SK-N-SH (cell line): ENCODE results near the gene SHC3. TPM values are rescaled to one million over a fixed set of nuclear protein-coding genes. Genes with fewer than 3 reads are reported as not detected.

Source experiments
- CTCF ChIA-PET: fragments of 300-600, 350-600 bp; formaldehyde crosslinking; extraction: SDS; loops from one replicate; lab custom pipeline; 2021; lab: Yijun Ruan, JAX
- POLR2A ChIA-PET: fragments of 350-600 bp; sonication (Branson Sonifier 250); formaldehyde crosslinking; extraction: SDS; loops from one replicate; lab custom pipeline; 2020; ENCODE audit warnings: antibody characterized with exemption, inconsistent platforms; lab: Yijun Ruan, JAX
- DNase-seq: peaks from one replicate; pipeline ENCODE4 v3.0.0; 2012
- H2AFZ ChIP-seq: fragments of 200-600 bp; sonication (generic); 2 replicates; pipeline ENCODE4 v1.8.1; 2016; ENCODE audit warnings: antibody characterized with exemption, mild to moderate bottlenecking, low read depth
- H3F3A ChIP-seq: fragments of 200-600 bp; sonication (generic); replicated peaks from 2 replicates; pipeline ENCODE3; 2016; ENCODE audit warnings: antibody characterized with exemption, mild to moderate bottlenecking; ENCODE audit not compliant: insufficient read depth
- H3K27ac ChIP-seq, 2 experiments: fragments of 200-500 bp in 1 of 2; fragments of 200-600 bp in 1 of 2; sonication (Bioruptor generic) in 1 of 2; sonication (generic), shearing (Covaris generic) in 1 of 2; 2 replicates each; pipeline versions ENCODE4 v1.5.1 to v1.6.1; 2014 to 2016; ENCODE audit warnings: low read depth in 2 of 2, inconsistent platforms in 1 of 2, low read length in 1 of 2, mild to moderate bottlenecking in 1 of 2, mixed read lengths in 1 of 2
- H3K27me3 ChIP-seq: fragments of 200-600 bp; sonication (generic), shearing (Covaris generic); 2 replicates; pipeline ENCODE4 v1.6.1; 2016; ENCODE audit warnings: mixed run types; ENCODE audit not compliant: insufficient read depth
- H3K36me3 ChIP-seq, 2 experiments: fragments of 200-500 bp in 1 of 2; fragments of 200-600 bp in 1 of 2; sonication (Bioruptor generic) in 1 of 2; sonication (generic) in 1 of 2; replicated peaks in 1 of 2; 2 replicates each; pipeline versions ENCODE3 to v1.5.1; 2014 to 2016; ENCODE audit warnings: low read length in 1 of 2, mild to moderate bottlenecking in 1 of 2; ENCODE audit not compliant: insufficient read depth in 2 of 2, control insufficient read depth in 1 of 2
- H3K4me1 ChIP-seq, 2 experiments: fragments of 200-500 bp in 1 of 2; fragments of 200-600 bp in 1 of 2; sonication (Bioruptor generic) in 1 of 2; sonication (generic), shearing (Covaris generic) in 1 of 2; 2 replicates each; pipeline versions ENCODE4 v1.5.1 to v1.6.1; 2014 to 2016; ENCODE audit warnings: low read depth in 1 of 2, low read length in 1 of 2, mixed run types in 1 of 2; ENCODE audit not compliant: insufficient read depth in 2 of 2, control insufficient read depth in 1 of 2
- H3K4me2 ChIP-seq: fragments of 200-600 bp; sonication (generic), shearing (Covaris generic); 2 replicates; pipeline ENCODE4 v1.6.1; 2017; ENCODE audit warnings: mixed run types
- H3K4me3 ChIP-seq, 2 experiments: fragments of 200-500 bp in 1 of 2; fragments of 200-600 bp in 1 of 2; sonication (Bioruptor generic) in 1 of 2; sonication (generic), shearing (Covaris generic) in 1 of 2; 2 replicates each; pipeline versions ENCODE4 v1.5.1 to v1.8.1; 2014 to 2016; ENCODE audit warnings: low read depth in 2 of 2, inconsistent platforms in 1 of 2, low read length in 1 of 2, mild to moderate bottlenecking in 1 of 2, mixed read lengths in 1 of 2, moderate library complexity in 1 of 2
- H3K79me2 ChIP-seq: fragments of 200-600 bp; sonication (generic); 2 replicates; pipeline ENCODE4 v1.8.1; 2017; ENCODE audit warnings: mild to moderate bottlenecking; ENCODE audit not compliant: insufficient read depth
- H3K9ac ChIP-seq: fragments of 200-600 bp; sonication (generic); 2 replicates; pipeline ENCODE4 v1.6.1; 2017; ENCODE audit warnings: mixed run types
- H3K9me2 ChIP-seq: fragments of 200-600 bp; sonication (generic); 2 replicates; pipeline ENCODE4 v1.6.1; 2017; ENCODE audit warnings: mixed run types
- H3K9me3 ChIP-seq: fragments of 200-600 bp; sonication (generic); 2 replicates; pipeline ENCODE4 v1.6.1; 2017; ENCODE audit warnings: mixed run types, mild to moderate bottlenecking, moderate library complexity
- H4K20me1 ChIP-seq: fragments of 200-600 bp; sonication (generic); 2 replicates; pipeline ENCODE4 v1.6.1; 2017; ENCODE audit warnings: mild to moderate bottlenecking, mixed run types; ENCODE audit not compliant: insufficient read depth
- ELF1 ChIP-seq: IDR thresholded peaks from 2 replicates; pipeline ENCODE4 v1.4.0; 2012
- EP300 ChIP-seq, 2 experiments: IDR thresholded peaks; 2 replicates each; pipeline versions ENCODE4 v1.4.0 to v1.6.1; 2012; ENCODE audit warnings: borderline replicate concordance in 1 of 2, low read depth in 1 of 2, low read length in 1 of 2
- EZH2phosphoT487 ChIP-seq: fragments of 200-600 bp; sonication (generic); IDR thresholded peaks from 2 replicates; pipeline ENCODE4 v1.6.1; 2017; ENCODE audit warnings: low read depth, mixed run types, mild to moderate bottlenecking, antibody characterized with exemption, moderate library complexity, borderline replicate concordance
- MXI1 ChIP-seq: IDR thresholded peaks from 2 replicates; pipeline ENCODE4 v1.6.1; 2012; ENCODE audit warnings: mild to moderate bottlenecking, low read depth, low read length, improper control_type of control experiment
- NFIC ChIP-seq: IDR thresholded peaks from 2 replicates; pipeline ENCODE4 v1.4.0; 2012; ENCODE audit warnings: borderline replicate concordance
- POLR2AphosphoS5 ChIP-seq: IDR thresholded peaks from 2 replicates; pipeline ENCODE4 v1.6.1; 2012; ENCODE audit warnings: low read depth, low read length
- RAD21 ChIP-seq: IDR thresholded peaks from 2 replicates; pipeline ENCODE4 v1.6.1; 2012; ENCODE audit warnings: mild to moderate bottlenecking, low read length
- RCOR1 ChIP-seq: fragments of 150-350 bp; IDR thresholded peaks from 2 replicates; pipeline ENCODE4 v1.6.1; 2017; ENCODE audit warnings: antibody characterized with exemption, low read length
- TEAD4 ChIP-seq: IDR thresholded peaks from 2 replicates; pipeline ENCODE4 v1.4.0; 2012; ENCODE audit warnings: mild to moderate bottlenecking, borderline replicate concordance; ENCODE audit not compliant: insufficient read depth
- WGBS: methylation state at CpG from one replicate; pipeline ENCODE4 v1.1.6; 2017; ENCODE audit warnings: low lambda C conversion rate; 5-methylcytosine and 5-hydroxymethylcytosine counted together
- polyA plus RNA-seq, 3 experiments: library from polyadenylated mRNA; depleted of rRNA; stranded (reverse); fragments of >200 nt; gene quantifications; 2 replicates each; pipeline ENCODE4 v1.2.3, GENCODE V29; 2012
- TF ChIP-seq, protein P1 (sequence below): IDR thresholded peaks from 2 replicates; pipeline ENCODE4 v1.4.0; 2012; ENCODE audit warnings: low read depth
- TF ChIP-seq, protein P2 (sequence below): fragments of 200-600 bp; sonication (generic); IDR thresholded peaks from 2 replicates; pipeline ENCODE4 v1.6.1; 2017; ENCODE audit warnings: antibody characterized with exemption, mild to moderate bottlenecking, moderate library complexity
- TF ChIP-seq, protein P3 (sequence below): IDR thresholded peaks from 2 replicates; pipeline ENCODE4 v1.6.1; 2012; ENCODE audit warnings: mild to moderate bottlenecking, low read depth, low read length, moderate library complexity
- TF ChIP-seq, protein P4 (sequence below): IDR thresholded peaks from 2 replicates; pipeline ENCODE4 v1.4.0; 2012; ENCODE audit warnings: low read depth, borderline replicate concordance
- TF ChIP-seq, protein P5 (sequence below): IDR thresholded peaks from 2 replicates; pipeline ENCODE4 v1.4.0; 2012; ENCODE audit warnings: low read depth, borderline replicate concordance

Gene SHC3
- polyA plus RNA-seq, 1 of the 3 experiments (the other 2 are of a cell fraction), result 3.2 TPM

DNA sequence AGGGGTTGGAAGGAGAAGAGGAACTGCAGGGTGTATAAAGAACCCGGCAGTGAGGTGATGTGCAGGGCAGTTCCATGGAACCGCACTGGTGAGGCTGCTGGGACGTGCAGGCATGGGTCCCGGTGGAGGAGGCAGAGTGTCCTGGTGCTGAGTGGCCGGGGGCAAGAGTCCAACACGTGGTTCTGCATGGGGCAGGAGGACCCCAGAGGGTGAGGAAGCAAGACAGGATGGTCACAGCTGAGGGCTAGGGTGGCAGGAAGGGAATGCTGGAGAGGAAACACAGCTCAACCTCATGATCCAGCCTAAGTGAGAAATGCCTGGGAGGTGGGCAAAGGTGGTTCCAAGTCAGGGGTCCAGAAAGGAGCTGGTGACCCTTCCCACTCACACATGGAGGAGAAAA lies 100.2 kb downstream of the SHC3 start:
- POLR2A ChIA-PET, result no interaction called here
- H3K4me2 ChIP-seq, result no peak overlapping the region
- H3K4me1 ChIP-seq, result peaks cover 6 to 8% of the 10 kb centered on the region in 2 experiments
- peaks cover 0 to 10% of the 10 kb centered on the region in 2 experiments for H3K36me3 ChIP-seq
- H3K4me3 ChIP-seq, result no peak overlapping the region
- TF ChIP-seq, protein P1, sequence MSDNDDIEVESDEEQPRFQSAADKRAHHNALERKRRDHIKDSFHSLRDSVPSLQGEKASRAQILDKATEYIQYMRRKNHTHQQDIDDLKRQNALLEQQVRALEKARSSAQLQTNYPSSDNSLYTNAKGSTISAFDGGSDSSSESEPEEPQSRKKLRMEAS, result no peak
- TF ChIP-seq, protein P2, sequence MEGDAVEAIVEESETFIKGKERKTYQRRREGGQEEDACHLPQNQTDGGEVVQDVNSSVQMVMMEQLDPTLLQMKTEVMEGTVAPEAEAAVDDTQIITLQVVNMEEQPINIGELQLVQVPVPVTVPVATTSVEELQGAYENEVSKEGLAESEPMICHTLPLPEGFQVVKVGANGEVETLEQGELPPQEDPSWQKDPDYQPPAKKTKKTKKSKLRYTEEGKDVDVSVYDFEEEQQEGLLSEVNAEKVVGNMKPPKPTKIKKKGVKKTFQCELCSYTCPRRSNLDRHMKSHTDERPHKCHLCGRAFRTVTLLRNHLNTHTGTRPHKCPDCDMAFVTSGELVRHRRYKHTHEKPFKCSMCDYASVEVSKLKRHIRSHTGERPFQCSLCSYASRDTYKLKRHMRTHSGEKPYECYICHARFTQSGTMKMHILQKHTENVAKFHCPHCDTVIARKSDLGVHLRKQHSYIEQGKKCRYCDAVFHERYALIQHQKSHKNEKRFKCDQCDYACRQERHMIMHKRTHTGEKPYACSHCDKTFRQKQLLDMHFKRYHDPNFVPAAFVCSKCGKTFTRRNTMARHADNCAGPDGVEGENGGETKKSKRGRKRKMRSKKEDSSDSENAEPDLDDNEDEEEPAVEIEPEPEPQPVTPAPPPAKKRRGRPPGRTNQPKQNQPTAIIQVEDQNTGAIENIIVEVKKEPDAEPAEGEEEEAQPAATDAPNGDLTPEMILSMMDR, result no peak
- TF ChIP-seq, protein P3, sequence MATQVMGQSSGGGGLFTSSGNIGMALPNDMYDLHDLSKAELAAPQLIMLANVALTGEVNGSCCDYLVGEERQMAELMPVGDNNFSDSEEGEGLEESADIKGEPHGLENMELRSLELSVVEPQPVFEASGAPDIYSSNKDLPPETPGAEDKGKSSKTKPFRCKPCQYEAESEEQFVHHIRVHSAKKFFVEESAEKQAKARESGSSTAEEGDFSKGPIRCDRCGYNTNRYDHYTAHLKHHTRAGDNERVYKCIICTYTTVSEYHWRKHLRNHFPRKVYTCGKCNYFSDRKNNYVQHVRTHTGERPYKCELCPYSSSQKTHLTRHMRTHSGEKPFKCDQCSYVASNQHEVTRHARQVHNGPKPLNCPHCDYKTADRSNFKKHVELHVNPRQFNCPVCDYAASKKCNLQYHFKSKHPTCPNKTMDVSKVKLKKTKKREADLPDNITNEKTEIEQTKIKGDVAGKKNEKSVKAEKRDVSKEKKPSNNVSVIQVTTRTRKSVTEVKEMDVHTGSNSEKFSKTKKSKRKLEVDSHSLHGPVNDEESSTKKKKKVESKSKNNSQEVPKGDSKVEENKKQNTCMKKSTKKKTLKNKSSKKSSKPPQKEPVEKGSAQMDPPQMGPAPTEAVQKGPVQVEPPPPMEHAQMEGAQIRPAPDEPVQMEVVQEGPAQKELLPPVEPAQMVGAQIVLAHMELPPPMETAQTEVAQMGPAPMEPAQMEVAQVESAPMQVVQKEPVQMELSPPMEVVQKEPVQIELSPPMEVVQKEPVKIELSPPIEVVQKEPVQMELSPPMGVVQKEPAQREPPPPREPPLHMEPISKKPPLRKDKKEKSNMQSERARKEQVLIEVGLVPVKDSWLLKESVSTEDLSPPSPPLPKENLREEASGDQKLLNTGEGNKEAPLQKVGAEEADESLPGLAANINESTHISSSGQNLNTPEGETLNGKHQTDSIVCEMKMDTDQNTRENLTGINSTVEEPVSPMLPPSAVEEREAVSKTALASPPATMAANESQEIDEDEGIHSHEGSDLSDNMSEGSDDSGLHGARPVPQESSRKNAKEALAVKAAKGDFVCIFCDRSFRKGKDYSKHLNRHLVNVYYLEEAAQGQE, result no peak
- TF ChIP-seq TEAD4 (no peak), ELF1 (no peak), MXI1 (no peak), EZH2phosphoT487 (no peak), RCOR1 (no peak), RAD21 (no peak), POLR2AphosphoS5 (no peak), NFIC (no peak), EP300 (IDR thresholded peaks at IDR 0.05; ENCODE audit: borderline replicate concordance in 1 of 2, low read depth in 1 of 2, low read length in 1 of 2) (no peak)
- TF ChIP-seq, protein P4, sequence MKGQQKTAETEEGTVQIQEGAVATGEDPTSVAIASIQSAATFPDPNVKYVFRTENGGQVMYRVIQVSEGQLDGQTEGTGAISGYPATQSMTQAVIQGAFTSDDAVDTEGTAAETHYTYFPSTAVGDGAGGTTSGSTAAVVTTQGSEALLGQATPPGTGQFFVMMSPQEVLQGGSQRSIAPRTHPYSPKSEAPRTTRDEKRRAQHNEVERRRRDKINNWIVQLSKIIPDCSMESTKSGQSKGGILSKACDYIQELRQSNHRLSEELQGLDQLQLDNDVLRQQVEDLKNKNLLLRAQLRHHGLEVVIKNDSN, result no peak
- TF ChIP-seq, protein P5, sequence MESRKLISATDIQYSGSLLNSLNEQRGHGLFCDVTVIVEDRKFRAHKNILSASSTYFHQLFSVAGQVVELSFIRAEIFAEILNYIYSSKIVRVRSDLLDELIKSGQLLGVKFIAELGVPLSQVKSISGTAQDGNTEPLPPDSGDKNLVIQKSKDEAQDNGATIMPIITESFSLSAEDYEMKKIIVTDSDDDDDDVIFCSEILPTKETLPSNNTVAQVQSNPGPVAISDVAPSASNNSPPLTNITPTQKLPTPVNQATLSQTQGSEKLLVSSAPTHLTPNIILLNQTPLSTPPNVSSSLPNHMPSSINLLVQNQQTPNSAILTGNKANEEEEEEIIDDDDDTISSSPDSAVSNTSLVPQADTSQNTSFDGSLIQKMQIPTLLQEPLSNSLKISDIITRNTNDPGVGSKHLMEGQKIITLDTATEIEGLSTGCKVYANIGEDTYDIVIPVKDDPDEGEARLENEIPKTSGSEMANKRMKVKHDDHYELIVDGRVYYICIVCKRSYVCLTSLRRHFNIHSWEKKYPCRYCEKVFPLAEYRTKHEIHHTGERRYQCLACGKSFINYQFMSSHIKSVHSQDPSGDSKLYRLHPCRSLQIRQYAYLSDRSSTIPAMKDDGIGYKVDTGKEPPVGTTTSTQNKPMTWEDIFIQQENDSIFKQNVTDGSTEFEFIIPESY, result no peak
- no peak overlapping the region for H2AFZ ChIP-seq
- no peaks in the 10 kb centered on the region for H4K20me1 ChIP-seq
- CTCF ChIA-PET, result interaction anchor here (1.6 kb wide), 1 partner anchor 18 kb away, joined by 6 read pairs; no protein-coding TSS in a partner anchor
- no peaks in the 10 kb centered on the region for H3K9me2 ChIP-seq
- H3K27me3 ChIP-seq, result no peaks in the 10 kb centered on the region
- peak overlapping the region in 1 of 2 experiments; percentile 67; a peak in 2 of 4 replicates for H3K27ac ChIP-seq
- no peak overlapping the region for H3K9ac ChIP-seq
- no peaks in the 10 kb centered on the region for H3K9me3 ChIP-seq
- H3K79me2 ChIP-seq, result no peaks in the 10 kb centered on the region
- H3F3A ChIP-seq, result peaks cover 5% of the 10 kb centered on the region
- no peak for DNase-seq
- 93% methylated on average over 6 of the region's 6 CpGs for WGBS
